ENCODE results near the gene KIF9. TPM values are rescaled to one million over a fixed set of nuclear protein-coding genes. Genes with fewer than 3 reads are reported as not detected.

Gene KIF9
- polyA plus RNA-seq, 1 donor (not counting 4 experiments of a cell fraction or from before 2014, with no cell fraction given) = 9.2 TPM

GRCh38 chr3:47280519-47280918 is 2.1 kb downstream of the KIF9 start:
- Histone ChIP-seq H3K36me3 (ENCODE audit: control insufficient read depth in 2 of 2, extremely low read depth in 1 of 2, insufficient read depth in 2 of 2, low read length in 2 of 2) (no peaks in the 10 kb centered on the region), H3K4me3 (ENCODE audit: control insufficient read depth in 2 of 3, extremely low read depth in 1 of 3, insufficient read depth in 2 of 3, low read depth in 1 of 3, low read length in 3 of 3) (no peak overlapping the region), H3K4me2 (ENCODE audit: control insufficient read depth, extremely low read depth, insufficient read depth, low read depth, low read length) (no peak overlapping the region), H3K79me2 (ENCODE audit: control insufficient read depth, insufficient read depth, low read length) (peaks cover 37% of the 10 kb centered on the region), H3K4me1 (ENCODE audit: control insufficient read depth, extremely low read depth, insufficient read depth, low read length) (peaks cover 12% of the 10 kb centered on the region), H3K27ac (ENCODE audit: control insufficient read depth, insufficient read depth, low read length) (no peak overlapping the region), H3K9me1 (ENCODE audit: control insufficient read depth, extremely low read depth, insufficient read depth, low read length) (no peaks in the 10 kb centered on the region), H3K27me3 (ENCODE audit: control insufficient read depth, extremely low read depth, insufficient read depth, low read length) (no peaks in the 10 kb centered on the region), H3K9me3 (ENCODE audit: control insufficient read depth, low read depth, low read length) (no peaks in the 10 kb centered on the region), H3K9ac (ENCODE audit: control insufficient read depth, extremely low read depth, insufficient read depth, low read length) (no peak overlapping the region), H2AFZ (ENCODE audit: control insufficient read depth, low read length) (no peak overlapping the region), H4K20me1 (ENCODE audit: control insufficient read depth, extremely low read depth, insufficient read depth, low read length) (no peaks in the 10 kb centered on the region)
- no peak for TF ChIP-seq CTCF (optimal IDR thresholded peaks at IDR 0.05 in 1 of 3, IDR thresholded peaks at IDR 0.05 in 1 of 3, conservative IDR thresholded peaks at IDR 0.05 in 1 of 3; ENCODE audit: extremely low read depth in 1 of 3, insufficient read depth in 2 of 3, low read length in 3 of 3)
- TF ChIP-seq EZH2 (IDR thresholded peaks at IDR 0.05; ENCODE audit: low read length) = no peak
- dilution Hi-C loops (cut with MboI; ENCODE audit: extremely low pct_ligation_motif_present, low sequenced_read_pairs) = no loop called here
- DNase-seq (ENCODE audit: low read depth, low spot score) (no peak), FAIRE-seq (no peak)

- H3K79me2 ChIP-seq (ENCODE audit: control insufficient read depth, insufficient read depth, low read length) = peaks cover 12% of the 10 kb centered on the region
- H3K4me3 ChIP-seq (ENCODE audit: control insufficient read depth in 2 of 3, extremely low read depth in 1 of 3, insufficient read depth in 2 of 3, low read depth in 1 of 3, low read length in 3 of 3) = no peak overlapping the region
- no peak for DNase-seq (ENCODE audit: low read depth, low spot score)
- no peak overlapping the region for H3K9ac ChIP-seq (ENCODE audit: control insufficient read depth, extremely low read depth, insufficient read depth, low read length)
- dilution Hi-C loops (cut with MboI; ENCODE audit: extremely low pct_ligation_motif_present, low sequenced_read_pairs) = no loop called here
- no peaks in the 10 kb centered on the region for H3K36me3 ChIP-seq (ENCODE audit: control insufficient read depth in 2 of 2, extremely low read depth in 1 of 2, insufficient read depth in 2 of 2, low read length in 2 of 2)
- no peak for FAIRE-seq
- H3K4me1 ChIP-seq (ENCODE audit: control insufficient read depth, extremely low read depth, insufficient read depth, low read length) = peaks cover 7% of the 10 kb centered on the region
- H2AFZ ChIP-seq (ENCODE audit: control insufficient read depth, low read length) = no peak overlapping the region
- no peak overlapping the region for H3K4me2 ChIP-seq (ENCODE audit: control insufficient read depth, extremely low read depth, insufficient read depth, low read depth, low read length)
- H3K9me1 ChIP-seq (ENCODE audit: control insufficient read depth, extremely low read depth, insufficient read depth, low read length) = no peaks in the 10 kb centered on the region
- H4K20me1 ChIP-seq (ENCODE audit: control insufficient read depth, extremely low read depth, insufficient read depth, low read length) = no peaks in the 10 kb centered on the region
- no peak overlapping the region for H3K27ac ChIP-seq (ENCODE audit: control insufficient read depth, insufficient read depth, low read length)
- no peaks in the 10 kb centered on the region for H3K9me3 ChIP-seq (ENCODE audit: control insufficient read depth, low read depth, low read length)
- no peaks in the 10 kb centered on the region for H3K27me3 ChIP-seq (ENCODE audit: control insufficient read depth, extremely low read depth, insufficient read depth, low read length)
- TF ChIP-seq EZH2 (IDR thresholded peaks at IDR 0.05; ENCODE audit: low read length) = no peak
- no peak for TF ChIP-seq CTCF (optimal IDR thresholded peaks at IDR 0.05 in 1 of 3, IDR thresholded peaks at IDR 0.05 in 1 of 3, conservative IDR thresholded peaks at IDR 0.05 in 1 of 3; ENCODE audit: extremely low read depth in 1 of 3, insufficient read depth in 2 of 3, low read length in 3 of 3)
Measured at GRCh38 chr3:47276558-47276957, 6.0 kb downstream of the KIF9 start.

Measured in keratinocyte (primary cell).